Transverse colon (tissue), 4 donors: ENCODE results near the gene ZNF45. TPM values are rescaled to one million over a fixed set of nuclear protein-coding genes. Genes with fewer than 3 reads are reported as not detected.
"Not testable (repeated sequence)": the region's sequence is repeated elsewhere in the genome, so short reads cannot be mapped to it uniquely, and the experiment has no call there.

ENCODE experiments used
- DNase-seq: peaks from one replicate; pipeline ENCODE4 v3.0.0-alpha.2; 2019
- H3K27ac ChIP-seq, 4 donors: fragments of 200-600 bp; sonication (generic); 2 replicates each; pipeline ENCODE4 v1.5.1; 2016 to 2018; ENCODE audit warnings: inconsistent platforms in 4 of 4
- H3K27me3 ChIP-seq: fragments of 200-600 bp; sonication (generic); 2 replicates; pipeline ENCODE4 v1.5.1; 2017; ENCODE audit warnings: inconsistent platforms
- H3K36me3 ChIP-seq, 4 donors: fragments of 200-600 bp; sonication (generic); 2 replicates each; pipeline ENCODE4 v1.5.1; 2017 to 2019; ENCODE audit warnings: inconsistent platforms in 4 of 4
- H3K4me1 ChIP-seq, 4 donors: fragments of 200-600 bp; sonication (generic); 2 replicates each; pipeline ENCODE4 v1.5.1; 2017 to 2020; ENCODE audit warnings: inconsistent platforms in 4 of 4
- H3K4me3 ChIP-seq, 4 donors: fragments of 200-600 bp; sonication (generic); 1 replicate in 1 of 4; 2 replicates in 3 of 4; pipeline versions ENCODE4 v1.5.1 to v1.6.1; 2017 to 2019; ENCODE audit warnings: inconsistent platforms in 4 of 4
- H3K9me3 ChIP-seq, 2 donors: fragments of 200-600 bp; sonication (generic); 2 replicates each; pipeline ENCODE4 v1.5.1; 2017 to 2019; ENCODE audit warnings: inconsistent platforms in 2 of 2
- EP300 ChIP-seq: sonication (generic); formaldehyde crosslinking; IDR thresholded peaks from one replicate; pipeline ENCODE4 v1.6.1; 2017; ENCODE audit warnings: antibody characterized with exemption, low read depth
- POLR2A ChIP-seq: fragments of 450-650 bp; IDR thresholded peaks from one replicate; pipeline ENCODE4 v1.6.1; 2016; ENCODE audit warnings: antibody characterized with exemption, mild to moderate bottlenecking, moderate library complexity
- POLR2AphosphoS5 ChIP-seq, 3 donors: sonication (generic); formaldehyde crosslinking; IDR thresholded peaks; one replicate each; pipeline ENCODE4 v1.6.1; 2016; ENCODE audit warnings: antibody characterized with exemption in 3 of 3
- WGBS, 2 donors: methylation state at CpG; one replicate each; pipeline ENCODE4 v1.1.5; 2018; ENCODE audit warnings: low coverage in 1 of 2; 5-methylcytosine and 5-hydroxymethylcytosine counted together
- in situ Hi-C, 4 donors: fragments of 200-750 bp; cut with MboI; loops; one replicate each; pipeline versions ENCODE4 v1.15.0 to v1.15.1; 2017; ENCODE audit warnings: low sequenced_read_pairs in 3 of 4, low pct_ligation_motif_present in 1 of 4, low pct_unique_long_range_greater_than_20kb in 1 of 4
- intact Hi-C: fragments of 100-400 bp; cut with DNase I; formaldehyde crosslinking; loops from one replicate; pipeline ENCODE4 v1.15.1; 2023; ENCODE audit warnings: low total_unique reads
- small RNA-seq, 4 donors: library from RNA; depleted of rRNA; stranded (forward); fragments of <200 nt; gene quantifications; one replicate each; pipeline ENCODE3, GENCODE V24; 2016
- total RNA-seq, 4 donors: library from RNA; depleted of rRNA; stranded (reverse); fragments of >200 nt; gene quantifications; one replicate each; pipeline ENCODE4 v1.1.0, GENCODE V29; 2016
- TF ChIP-seq, protein P1 (sequence below), 5 experiments: fragments of 200-600 bp in 3 of 5; fragments of 450-650 bp in 2 of 5; sonication (generic) in 3 of 5; IDR thresholded peaks; 1 replicate in 2 of 5; 2 replicates in 3 of 5; pipeline ENCODE4 v1.5.1; 2016 to 2017; ENCODE audit warnings: antibody characterized with exemption in 5 of 5, inconsistent platforms in 3 of 5, mild to moderate bottlenecking in 2 of 5, moderate library complexity in 1 of 5

Gene ZNF45
- total RNA-seq, 4 donors from 2014 or later = 0.75 to 19.9 (median 11.6) TPM

DNA sequence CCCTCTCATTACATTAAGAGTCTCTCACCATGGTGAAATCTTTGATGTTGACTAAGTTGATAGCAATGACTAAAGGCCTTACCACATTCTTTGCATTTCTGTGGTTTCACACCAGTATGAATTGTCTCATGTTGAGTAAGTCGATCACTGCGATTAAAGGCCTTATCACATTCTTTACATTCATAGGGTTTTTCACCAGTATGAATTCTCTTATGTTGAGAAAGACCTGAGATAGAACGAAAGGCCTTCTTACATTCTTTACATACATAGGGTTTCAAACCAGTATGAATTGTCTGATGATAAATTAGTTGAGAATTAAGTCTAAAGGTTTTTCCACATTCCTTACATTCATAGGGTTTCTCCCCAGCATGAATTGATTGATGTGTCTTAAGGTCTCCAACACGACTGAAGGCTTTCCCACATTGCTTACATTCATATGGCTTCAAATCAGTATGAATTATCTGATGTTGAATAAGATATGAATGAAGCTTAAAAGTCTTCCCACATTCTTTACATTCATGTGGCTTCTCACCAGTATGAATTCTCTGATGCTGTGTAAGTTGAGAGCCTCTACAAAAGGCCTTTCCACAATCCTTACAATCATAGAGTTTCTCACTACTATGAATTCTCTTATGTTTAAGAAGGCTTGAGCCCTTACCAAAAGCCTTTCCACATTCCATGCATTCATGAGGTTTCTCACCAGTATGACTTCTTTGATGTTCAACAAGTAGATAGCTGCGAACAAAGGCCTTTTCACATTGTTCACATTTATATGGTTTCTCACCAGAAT lies 62.3 kb downstream of the ZNF45 start:
- in situ Hi-C loops = no loop called here
- TF ChIP-seq, protein P1, sequence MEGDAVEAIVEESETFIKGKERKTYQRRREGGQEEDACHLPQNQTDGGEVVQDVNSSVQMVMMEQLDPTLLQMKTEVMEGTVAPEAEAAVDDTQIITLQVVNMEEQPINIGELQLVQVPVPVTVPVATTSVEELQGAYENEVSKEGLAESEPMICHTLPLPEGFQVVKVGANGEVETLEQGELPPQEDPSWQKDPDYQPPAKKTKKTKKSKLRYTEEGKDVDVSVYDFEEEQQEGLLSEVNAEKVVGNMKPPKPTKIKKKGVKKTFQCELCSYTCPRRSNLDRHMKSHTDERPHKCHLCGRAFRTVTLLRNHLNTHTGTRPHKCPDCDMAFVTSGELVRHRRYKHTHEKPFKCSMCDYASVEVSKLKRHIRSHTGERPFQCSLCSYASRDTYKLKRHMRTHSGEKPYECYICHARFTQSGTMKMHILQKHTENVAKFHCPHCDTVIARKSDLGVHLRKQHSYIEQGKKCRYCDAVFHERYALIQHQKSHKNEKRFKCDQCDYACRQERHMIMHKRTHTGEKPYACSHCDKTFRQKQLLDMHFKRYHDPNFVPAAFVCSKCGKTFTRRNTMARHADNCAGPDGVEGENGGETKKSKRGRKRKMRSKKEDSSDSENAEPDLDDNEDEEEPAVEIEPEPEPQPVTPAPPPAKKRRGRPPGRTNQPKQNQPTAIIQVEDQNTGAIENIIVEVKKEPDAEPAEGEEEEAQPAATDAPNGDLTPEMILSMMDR (IDR thresholded peaks at IDR 0.05) = no peak
- TF ChIP-seq POLR2A = no peak
- no peak for TF ChIP-seq EP300
- no peak for TF ChIP-seq POLR2AphosphoS5 (IDR thresholded peaks at IDR 0.05)
- Histone ChIP-seq H3K36me3 (peaks cover 0 to 27% (median 5%) of the 10 kb centered on the region in 4 donors), H3K4me1 (no peaks in the 10 kb centered on the region), H3K27me3 (no peaks in the 10 kb centered on the region), H3K9me3 (peaks cover 90 to 94% of the 10 kb centered on the region in 2 donors), H3K4me3 (no peak overlapping the region), H3K27ac (no peak overlapping the region)
- DNase-seq = no peak
- WGBS, 2 donors = 89 to 91% methylated on average over 3 to 5 of the region's 5 CpGs
- intact Hi-C loops = no loop called here

DNA sequence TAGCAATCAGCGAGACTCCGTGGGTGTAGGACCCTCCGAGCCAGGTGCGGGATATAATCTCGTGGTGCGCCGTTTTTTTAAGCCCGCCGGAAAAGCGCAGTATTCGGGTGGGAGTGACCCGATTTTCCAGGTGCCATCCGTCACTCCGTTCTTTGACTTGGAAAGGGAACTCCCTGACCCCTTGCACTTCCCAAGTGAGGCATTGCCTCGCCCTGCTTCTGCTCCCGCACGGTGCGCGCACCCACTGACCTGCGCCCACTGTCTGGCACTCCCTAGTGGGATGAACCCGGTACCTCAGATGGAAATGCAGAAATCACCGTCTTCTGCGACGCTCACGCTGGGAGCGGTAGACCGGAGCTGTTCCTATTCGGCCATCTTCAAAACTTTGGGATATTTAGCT lies 68.2 kb downstream of the ZNF45 start:
- H3K4me1 ChIP-seq, DNase-seq: not testable (repeated sequence)

More for the DNA sequence above, 68.2 kb downstream of the ZNF45 start:
- H3K27ac ChIP-seq, in situ Hi-C loops, H3K36me3 ChIP-seq, intact Hi-C loops, H3K4me3 ChIP-seq, H3K27me3 ChIP-seq: not testable (repeated sequence)
- H3K9me3 ChIP-seq = peaks cover 72 to 78% of the 10 kb centered on the region in 2 donors
- WGBS, 2 donors = 93 to 98% methylated on average over 8 to 22 of the region's 28 CpGs

Small RNA genes within 50 kb of the gene (small RNA-seq; reads per million reads assigned to genes)
- 0 reads per million in 4 donors for gene AC006213.5

Other genes with a start within 250 kb of the ZNF45 start
- not detected for gene IRGC, start 219.2 kb downstream of the ZNF45 start, total RNA-seq
- 10 to 100 TPM in 3 of 4 donors, 1 to 10 TPM in 1; 4.1 to 68.7 (median 13.8) TPM for gene SMG9, start 180.3 kb downstream of the ZNF45 start, total RNA-seq
- gene KCNN4, start 154.3 kb downstream of the ZNF45 start, total RNA-seq = 10 to 100 TPM in 3 of 4 donors, not detected in 1; 26.5 to 72.2 (median 37.4) TPM
- 1 to 10 TPM in 3 of 4 donors, not detected in 1; 2.1 to 5.2 (median 2.6) TPM for gene LYPD5, start 132.8 kb downstream of the ZNF45 start, total RNA-seq
- 100 to 1,000 TPM in 1 of 4 donors, 10 to 100 TPM in 3; 10.9 to 168 (median 17.8) TPM for gene ZNF283, start 108.0 kb downstream of the ZNF45 start, total RNA-seq
- 1 to 10 TPM in 3 of 4 donors, not detected in 1; 2.9 to 7.8 (median 3.0) TPM for gene ZNF404, start 51.3 kb downstream of the ZNF45 start, total RNA-seq
- 10 to 100 TPM in 1 of 4 donors, 1 to 10 TPM in 2, under 1 TPM in 1; 1.00 to 32.2 (median 3.7) TPM for gene ZNF221, start 15.9 kb upstream of the ZNF45 start, total RNA-seq
- gene ZNF155, start 48.9 kb upstream of the ZNF45 start, total RNA-seq = 1 to 10 TPM; 1.2 to 7.5 (median 3.8) TPM
- 1 to 10 TPM; 1.8 to 5.9 (median 3.5) TPM for gene ZNF230, start 67.7 kb upstream of the ZNF45 start, total RNA-seq
- 1 to 10 TPM in 3 of 4 donors, not detected in 1; 2.2 to 6.3 (median 3.0) TPM for gene ZNF222, start 90.1 kb upstream of the ZNF45 start, total RNA-seq
- gene ZNF223, start 116.8 kb upstream of the ZNF45 start, total RNA-seq = 1 to 10 TPM in 3 of 4 donors, not detected in 1; 2.2 to 8.5 (median 6.5) TPM
- gene ZNF284, start 136.9 kb upstream of the ZNF45 start, total RNA-seq = 1 to 10 TPM in 2 of 4 donors, not detected in 2; 2.5 to 3.2 TPM
- 10 to 100 TPM; 37.1 to 49.7 (median 44.2) TPM for gene ZNF224, start 159.1 kb upstream of the ZNF45 start, total RNA-seq
- gene ZNF225, start 178.1 kb upstream of the ZNF45 start, total RNA-seq = 10 to 100 TPM in 1 of 4 donors, 1 to 10 TPM in 2, not detected in 1; 3.0 to 26.9 (median 5.1) TPM
- 10 to 100 TPM in 2 of 4 donors, 1 to 10 TPM in 1, not detected in 1; 4.6 to 12.4 (median 10.1) TPM for gene ZNF234, start 206.3 kb upstream of the ZNF45 start, total RNA-seq
- 10 to 100 TPM in 3 of 4 donors, 1 to 10 TPM in 1; 4.1 to 27.1 (median 23.9) TPM for gene ZNF226, start 229.8 kb upstream of the ZNF45 start, total RNA-seq